ENCODE results near the gene SPACA1. TPM values are rescaled to one million over a fixed set of nuclear protein-coding genes. Genes with fewer than 3 reads are reported as not detected.

SPACA1 gene
- total and polyA plus RNA-seq, 2 donors = not detected

DNA sequence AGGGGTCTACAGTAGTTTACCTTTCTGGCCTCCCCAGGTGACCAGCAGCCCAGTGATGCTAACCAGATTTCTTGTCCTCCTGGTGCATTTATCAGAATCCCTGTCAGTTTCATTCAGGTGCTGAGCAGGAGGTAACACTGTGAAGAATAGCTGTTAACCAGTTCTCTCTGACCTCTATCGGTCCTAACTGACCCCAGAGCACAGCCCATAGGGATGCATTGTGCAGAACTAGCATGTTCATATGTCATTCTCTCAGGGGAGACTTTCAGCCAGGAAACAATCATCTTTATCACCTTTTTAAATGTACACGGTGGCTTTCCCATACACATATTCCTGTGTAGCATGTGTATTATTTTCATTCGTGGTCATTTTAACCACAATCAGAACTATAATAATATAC is 68.6 kb downstream of the SPACA1 start:
- H3K4me1 ChIP-seq (ENCODE audit: insufficient read depth) = no peaks in the 10 kb centered on the region
- DNase-seq (ENCODE audit: extremely low spot score) = no peak
- no peak overlapping the region for H3K4me3 ChIP-seq (ENCODE audit: low read depth, low read length)
- WGBS = 50% methylated on average over 3 of the region's 3 CpGs
- H3K36me3 ChIP-seq (ENCODE audit: insufficient read depth) = no peaks in the 10 kb centered on the region
- H3K27ac ChIP-seq (ENCODE audit: low read depth) = no peak overlapping the region

Other genes with a start within 250 kb of the SPACA1 start
- 5.6 TPM for gene CNR1, start 118.5 kb downstream of the SPACA1 start, total RNA-seq
- gene CNR1, start 118.5 kb downstream of the SPACA1 start, polyA plus RNA-seq = 3.4 TPM

Measured in urinary bladder (tissue), 4 donors.